Endothelial cell of umbilical vein (primary cell): ENCODE measurements around the gene CYP39A1. TPM values are rescaled to one million over a fixed set of nuclear protein-coding genes. Genes with fewer than 3 reads are reported as not detected.

ENCODE experiments used
- BruUV-seq: library from RNA; stranded (reverse); fragments of 400-500 nt; replicated peaks from 2 replicates; lab custom pipeline; 2021; lab: Mats Ljungman, UMichigan
- CTCF ChIA-PET: fragments of 300-600, 350-600 bp; sonication (Branson Sonifier 250); formaldehyde crosslinking; loops from one replicate; lab custom pipeline; 2021; ENCODE audit warnings: antibody characterized with exemption, inconsistent platforms; lab: Charles Lee
- POLR2A ChIA-PET: fragments of 300-600, 350-600 bp; sonication (Branson Sonifier 250); formaldehyde crosslinking; loops from one replicate; lab custom pipeline; 2021; ENCODE audit warnings: antibody characterized with exemption, inconsistent platforms; lab: Charles Lee
- DNase-seq: peaks from one replicate; pipeline ENCODE4 v3.0.0-alpha.2; 2011; ENCODE audit warnings: low read depth, low spot score
- FAIRE-seq: peaks from 2 replicates; lab custom pipeline; 2011; peaks lifted over from hg19 to GRCh38; lab: Jason Lieb, UNC
- H2AFZ ChIP-seq: 2 replicates; pipeline ENCODE4 v1.6.0; 2012; ENCODE audit warnings: low read depth, low read length, control low read depth, inconsistent platforms
- H3K27ac ChIP-seq: 2 replicates; pipeline ENCODE4 v1.5.1; 2011; ENCODE audit warnings: low read depth, mild to moderate bottlenecking, control low read depth, low read length, moderate library complexity; ENCODE audit not compliant: insufficient read depth
- H3K27me3 ChIP-seq, 2 experiments: 2 replicates each; pipeline versions ENCODE4 v1.6.0 to v1.6.1; 2011; ENCODE audit warnings: low read length in 2 of 2, mixed read lengths in 1 of 2; ENCODE audit not compliant: control insufficient read depth in 2 of 2, insufficient read depth in 2 of 2
- H3K36me3 ChIP-seq, 2 experiments: 2 replicates in 1 of 2; 3 replicates in 1 of 2; pipeline ENCODE4 v1.5.1; 2011; ENCODE audit warnings: low read length in 2 of 2, mild to moderate bottlenecking in 1 of 2, moderate library complexity in 1 of 2; ENCODE audit not compliant: control insufficient read depth in 2 of 2, insufficient read depth in 2 of 2; ENCODE audit errors: extremely low read depth in 1 of 2
- H3K4me1 ChIP-seq: 3 replicates; pipeline ENCODE4 v1.5.1; 2011; ENCODE audit warnings: mild to moderate bottlenecking, low read length; ENCODE audit not compliant: control insufficient read depth, insufficient read depth; ENCODE audit errors: extremely low read depth
- H3K4me2 ChIP-seq: 2 replicates; pipeline ENCODE4 v1.6.1; 2011; ENCODE audit warnings: low read length, control low read depth, mixed read lengths; ENCODE audit not compliant: insufficient read depth
- H3K4me3 ChIP-seq, 3 experiments: fragments of 200-600 bp in 1 of 3; sonication (generic), shearing (Covaris generic) in 1 of 3; replicated peaks in 1 of 3; 2 replicates each; pipeline ENCODE4 v1.5.1; 2011 to 2016; ENCODE audit warnings: control low read depth in 3 of 3, low read length in 3 of 3, mild to moderate bottlenecking in 2 of 3, inconsistent platforms in 1 of 3, low read depth in 1 of 3, moderate library complexity in 1 of 3; ENCODE audit not compliant: insufficient read depth in 1 of 3
- H3K79me2 ChIP-seq: 2 replicates; pipeline ENCODE4 v1.6.0; 2012; ENCODE audit warnings: low read length, inconsistent platforms; ENCODE audit not compliant: control insufficient read depth, insufficient read depth
- H3K9ac ChIP-seq: replicated peaks from 2 replicates; pipeline ENCODE3; 2011; ENCODE audit warnings: low read length, control low read depth; ENCODE audit not compliant: insufficient read depth; ENCODE audit errors: extremely low read depth
- H3K9me1 ChIP-seq: replicated peaks from 3 replicates; pipeline ENCODE4 v1.6.0; 2011; ENCODE audit warnings: mild to moderate bottlenecking, low read length; ENCODE audit not compliant: control insufficient read depth, insufficient read depth; ENCODE audit errors: extremely low read depth
- H3K9me3 ChIP-seq: replicated peaks from 2 replicates; pipeline ENCODE4 v1.5.1; 2012; ENCODE audit warnings: low read length, inconsistent platforms; ENCODE audit not compliant: control insufficient read depth, insufficient read depth
- H4K20me1 ChIP-seq: replicated peaks from 2 replicates; pipeline ENCODE3; 2011; ENCODE audit warnings: mild to moderate bottlenecking, low read length; ENCODE audit not compliant: control insufficient read depth, insufficient read depth; ENCODE audit errors: extremely low read depth
- CTCF ChIP-seq, 2 donors: IDR thresholded peaks; 1 replicate in 1 of 2; 2 replicates in 1 of 2; pipeline ENCODE4 v1.5.1; 2011; ENCODE audit warnings: low read length in 2 of 2, mild to moderate bottlenecking in 2 of 2, moderate library complexity in 2 of 2, control low read depth in 1 of 2, inconsistent platforms in 1 of 2, low read depth in 1 of 2; ENCODE audit not compliant: insufficient read depth in 1 of 2; ENCODE audit errors: extremely low read depth in 1 of 2
- EZH2 ChIP-seq: IDR thresholded peaks from 2 replicates; pipeline ENCODE4 v1.6.1; 2012; ENCODE audit warnings: borderline replicate concordance, low read depth, mild to moderate bottlenecking, moderate library complexity, low read length, inconsistent platforms; ENCODE audit not compliant: severe bottlenecking
- FOS ChIP-seq: IDR thresholded peaks from 2 replicates; pipeline ENCODE4 v1.6.1; 2011; ENCODE audit warnings: mild to moderate bottlenecking, low read length, moderate library complexity, borderline replicate concordance; ENCODE audit not compliant: insufficient read depth
- GATA2 ChIP-seq: IDR thresholded peaks from 2 replicates; pipeline ENCODE4 v1.7.0; 2011; ENCODE audit warnings: low read depth, mild to moderate bottlenecking, moderate library complexity, mixed read lengths, low read length; ENCODE audit not compliant: insufficient read length, insufficient read depth
- JUN ChIP-seq: IDR thresholded peaks from 2 replicates; pipeline ENCODE4 v1.6.1; 2011; ENCODE audit warnings: borderline replicate concordance, low read depth; ENCODE audit not compliant: insufficient read length, insufficient read depth
- MYC ChIP-seq: IDR thresholded peaks from one replicate; pipeline ENCODE4 v1.6.1; 2011; ENCODE audit warnings: mild to moderate bottlenecking, low read depth, low read length
- POLR2A ChIP-seq: IDR thresholded peaks from 2 replicates; pipeline ENCODE4 v1.6.1; 2012; ENCODE audit warnings: low read depth, mild to moderate bottlenecking, control low read depth, low read length
- POLR2AphosphoS5 ChIP-seq: IDR thresholded peaks from 2 replicates; pipeline ENCODE4 v1.6.1; 2012; ENCODE audit warnings: low read depth, mild to moderate bottlenecking, control low read depth, low read length, moderate library complexity; ENCODE audit not compliant: insufficient read depth
- dilution Hi-C: fragments of 300-500 bp; cut with MboI; formaldehyde crosslinking; loops from one replicate; pipeline ENCODE4 v1.15.0; 2019; ENCODE audit warnings: low sequenced_read_pairs; ENCODE audit not compliant: extremely low pct_ligation_motif_present
- intact Hi-C: fragments of 100-400 bp; cut with micrococcal nuclease; formaldehyde crosslinking; loops from one replicate; pipeline ENCODE4 v1.10.0; 2022
- polyA plus RNA-seq, 4 experiments: library from polyadenylated mRNA; depleted of rRNA in 3 of 4; stranded (reverse) in 3 of 4; unstranded in 1 of 4; fragments of >200 nt; gene quantifications; 2 replicates each; pipeline versions ENCODE4 v1.2.1 to v1.2.3, GENCODE V29; 2011 to 2012; ENCODE audit warnings: missing spikeins in 1 of 4
- total RNA-seq: library from RNA; stranded (reverse); gene quantifications from 2 replicates; pipeline ENCODE4 v1.2.3, GENCODE V29; 2021
- TF ChIP-seq, protein P1 (sequence below): IDR thresholded peaks from 2 replicates; pipeline ENCODE4 v1.6.1; 2011; ENCODE audit not compliant: insufficient read depth, insufficient read length

The CYP39A1 gene
- total and polyA plus RNA-seq, 2 donors (not counting 3 experiments of a cell fraction or from before 2014, with no cell fraction given) = not detected

- Histone ChIP-seq H3K4me2 (no peak overlapping the region), H3K9me3 (no peaks in the 10 kb centered on the region), H3K36me3 (no peaks in the 10 kb centered on the region), H2AFZ (no peak overlapping the region), H3K9me1 (no peaks in the 10 kb centered on the region), H3K27ac (no peak overlapping the region), H4K20me1 (no peaks in the 10 kb centered on the region), H3K79me2 (no peaks in the 10 kb centered on the region), H3K27me3 (no peaks in the 10 kb centered on the region), H3K9ac (no peak overlapping the region), H3K4me1 (no peaks in the 10 kb centered on the region), H3K4me3 (no peak overlapping the region)
- dilution Hi-C loops = no loop called here
- no TSS peak for BruUV-seq
- FAIRE-seq = no peak
- intact Hi-C loops = no loop called here
- TF ChIP-seq, protein P1, sequence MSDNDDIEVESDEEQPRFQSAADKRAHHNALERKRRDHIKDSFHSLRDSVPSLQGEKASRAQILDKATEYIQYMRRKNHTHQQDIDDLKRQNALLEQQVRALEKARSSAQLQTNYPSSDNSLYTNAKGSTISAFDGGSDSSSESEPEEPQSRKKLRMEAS = no peak
- TF ChIP-seq GATA2 (no peak), POLR2A (no peak), JUN (no peak), MYC (no peak), FOS (no peak), EZH2 (no peak), CTCF (IDR thresholded peaks at IDR 0.05; ENCODE audit: extremely low read depth in 1 of 2, insufficient read depth in 1 of 2, low read depth in 1 of 2, low read length in 2 of 2) (no peak), POLR2AphosphoS5 (no peak)
- ChIA-PET CTCF (no interaction called here), POLR2A (no interaction called here)
- DNase-seq = no peak
Observed at GRCh38 chr6:46684771-46685170, 32.2 kb upstream of the CYP39A1 start.
